Thymus (tissue), 11 donors: ENCODE results near the gene C12orf43. TPM values are rescaled to one million over a fixed set of nuclear protein-coding genes. Genes with fewer than 3 reads are reported as not detected.
A peak's percentile ranks its signal among the peaks of the same experiment; 100 is the strongest.

Source experiments
- DNase-seq, 9 donors: peaks; one replicate each; pipeline ENCODE4 v3.0.0-alpha.2; 2013; ENCODE audit warnings: low spot score in 9 of 9, low read depth in 6 of 9, missing footprints in 1 of 9
- H3K27ac ChIP-seq, 2 donors: one replicate each; pipeline ENCODE4 v1.5.1; 2013; ENCODE audit warnings: control low read depth in 1 of 2, low read depth in 1 of 2, low read length in 1 of 2, mild to moderate bottlenecking in 1 of 2, moderate library complexity in 1 of 2
- H3K27me3 ChIP-seq, 2 donors: one replicate each; pipeline ENCODE4 v1.5.1; 2013; ENCODE audit warnings: low read length in 1 of 2; ENCODE audit not compliant: control insufficient read depth in 2 of 2, insufficient read depth in 1 of 2
- H3K36me3 ChIP-seq, 2 donors: one replicate each; pipeline ENCODE4 v1.5.1; 2013; ENCODE audit warnings: low read length in 1 of 2, mild to moderate bottlenecking in 1 of 2, moderate library complexity in 1 of 2; ENCODE audit not compliant: control insufficient read depth in 2 of 2, insufficient read depth in 2 of 2
- H3K4me1 ChIP-seq, 2 donors: one replicate each; pipeline ENCODE4 v1.5.1; 2013; ENCODE audit warnings: low read length in 2 of 2; ENCODE audit not compliant: control insufficient read depth in 2 of 2, insufficient read depth in 2 of 2
- H3K4me3 ChIP-seq, 2 donors: one replicate each; pipeline ENCODE4 v1.5.1; 2013; ENCODE audit warnings: low read length in 2 of 2, control low read depth in 1 of 2, mild to moderate bottlenecking in 1 of 2
- H3K9me3 ChIP-seq, 2 donors: one replicate each; pipeline ENCODE4 v1.5.1; 2013; ENCODE audit warnings: low read length in 1 of 2, mild to moderate bottlenecking in 1 of 2; ENCODE audit not compliant: control insufficient read depth in 2 of 2, insufficient read depth in 1 of 2
- WGBS: extraction: QIAGEN DNeasy Blood & Tissue Kit; methylation state at CpG from one replicate; pipeline ENCODE4 v1.1.7; 2013; 5-methylcytosine and 5-hydroxymethylcytosine counted together
- polyA plus RNA-seq: library from polyadenylated mRNA; stranded (reverse); fragments of 200-250 nt; gene quantifications from one replicate; pipeline ENCODE4 v1.2.3, GENCODE V29; 2013
- total RNA-seq: library from RNA; stranded (reverse); fragments of 120-200 nt; gene quantifications from one replicate; pipeline ENCODE4 v1.2.4, GENCODE V29; 2013
- donor health status: healthy.

Gene C12orf43
- total and polyA plus RNA-seq, 2 donors: 10.1 to 10.3 TPM

DNA sequence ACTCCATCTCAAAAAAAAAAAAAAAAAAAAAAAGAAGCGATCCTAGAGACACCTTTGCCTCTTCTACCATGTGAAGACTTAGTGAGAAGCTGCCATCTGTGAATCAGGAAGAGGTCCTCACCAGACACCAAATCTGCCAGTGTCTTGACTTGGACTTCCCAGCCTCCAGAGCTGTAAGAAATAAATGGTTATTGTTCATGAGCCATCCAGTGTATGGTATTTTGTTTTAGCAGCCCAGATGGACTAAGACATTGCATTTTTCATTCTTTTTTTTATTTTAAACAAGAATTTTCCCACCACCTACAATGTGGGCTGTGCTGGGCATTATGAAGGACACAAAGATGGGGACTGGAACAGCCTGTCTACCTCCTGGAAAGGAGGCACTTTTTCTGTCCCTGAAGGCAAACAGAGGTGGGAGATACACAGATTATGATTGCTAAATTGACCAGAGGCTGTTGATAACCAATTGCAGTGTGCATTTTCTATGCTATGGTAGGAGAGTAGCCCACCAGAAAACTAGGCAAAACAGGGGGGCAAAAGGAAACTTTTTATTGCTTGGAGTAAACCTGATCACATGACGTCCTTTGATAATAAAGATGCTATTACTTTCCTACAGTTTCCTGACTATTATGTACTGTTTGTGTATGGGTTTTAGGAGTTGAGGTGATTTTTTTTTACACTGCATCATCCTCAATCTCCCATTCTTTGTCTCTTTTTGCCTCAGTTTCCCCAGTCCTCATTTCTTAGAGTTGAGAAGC is 2.8 kb upstream of the C12orf43 start:
- DNase-seq: no peak
- H3K4me3 ChIP-seq: no peak overlapping the region
- peaks cover 4 to 11% of the 10 kb centered on the region in 2 donors for H3K4me1 ChIP-seq
- no peak overlapping the region for H3K27ac ChIP-seq
- peaks cover 0 to 3% of the 10 kb centered on the region in 2 donors for H3K9me3 ChIP-seq
- no peaks in the 10 kb centered on the region for H3K27me3 ChIP-seq
- peaks cover 0 to 2% of the 10 kb centered on the region in 2 donors for H3K36me3 ChIP-seq
- 92% methylated on average over 2 of the region's 2 CpGs for WGBS

DNA sequence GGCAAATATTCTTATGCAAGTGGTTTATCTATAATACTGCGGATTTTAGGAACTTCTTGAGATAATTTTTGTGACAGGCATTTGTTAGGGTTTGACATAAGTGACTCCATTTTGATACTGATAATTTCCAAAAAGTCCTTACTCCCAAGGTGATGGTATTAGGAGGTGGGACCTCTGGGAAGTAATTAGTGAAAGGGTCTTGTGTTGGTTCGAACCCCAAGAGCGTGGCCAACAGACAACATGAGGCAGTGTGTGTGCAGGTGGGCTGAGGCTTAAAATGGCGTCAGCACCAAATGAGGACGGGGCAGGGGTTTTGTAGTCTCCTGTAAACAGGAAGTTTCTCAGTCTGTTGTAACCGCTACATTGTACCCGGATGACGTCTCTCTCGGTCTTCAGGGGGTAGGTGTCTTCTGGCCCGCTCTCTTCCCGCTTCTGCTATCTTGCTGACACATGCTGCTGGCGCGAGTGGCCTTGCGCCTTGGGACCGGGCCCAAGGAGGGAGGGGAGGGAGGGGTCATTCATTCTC is 1.7 kb upstream of the C12orf43 start:
- Histone ChIP-seq H3K36me3 (no peaks in the 10 kb centered on the region), H3K4me1 (peaks cover 4 to 11% of the 10 kb centered on the region in 2 donors), H3K9me3 (peaks cover 0 to 3% of the 10 kb centered on the region in 2 donors), H3K4me3 (no peak overlapping the region), H3K27ac (no peak overlapping the region), H3K27me3 (no peaks in the 10 kb centered on the region)
- WGBS: 96% methylated on average over 15 of the region's 15 CpGs
- DNase-seq: no peak

DNA sequence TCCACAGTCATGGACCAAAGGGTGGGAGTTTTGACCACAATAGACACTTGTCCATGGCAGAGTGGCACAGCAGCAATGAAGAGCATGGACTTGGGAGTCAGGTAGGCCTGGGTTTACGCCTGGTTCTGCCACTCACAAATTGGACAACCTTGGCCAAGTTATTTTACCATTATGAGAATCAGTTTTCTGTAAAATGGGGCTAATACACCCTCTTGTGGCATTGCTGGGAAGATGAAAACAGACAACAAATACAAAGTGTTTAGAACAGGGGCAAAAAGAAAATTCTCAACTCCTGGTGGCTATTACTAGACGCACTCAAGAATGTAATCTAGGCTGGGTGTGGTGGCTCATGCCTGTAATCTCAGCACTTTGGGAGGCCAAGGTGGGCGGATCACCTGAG is 2.6 kb downstream of the C12orf43 start:
- WGBS: 94% methylated on average over 3 of the region's 3 CpGs
- Histone ChIP-seq H3K27ac (no peak overlapping the region), H3K4me3 (no peak overlapping the region), H3K27me3 (no peaks in the 10 kb centered on the region), H3K36me3 (peaks cover 20 to 31% of the 10 kb centered on the region in 2 donors), H3K9me3 (peaks cover 0 to 3% of the 10 kb centered on the region in 2 donors), H3K4me1 (peaks cover 4 to 11% of the 10 kb centered on the region in 2 donors)
- no peak for DNase-seq

DNA sequence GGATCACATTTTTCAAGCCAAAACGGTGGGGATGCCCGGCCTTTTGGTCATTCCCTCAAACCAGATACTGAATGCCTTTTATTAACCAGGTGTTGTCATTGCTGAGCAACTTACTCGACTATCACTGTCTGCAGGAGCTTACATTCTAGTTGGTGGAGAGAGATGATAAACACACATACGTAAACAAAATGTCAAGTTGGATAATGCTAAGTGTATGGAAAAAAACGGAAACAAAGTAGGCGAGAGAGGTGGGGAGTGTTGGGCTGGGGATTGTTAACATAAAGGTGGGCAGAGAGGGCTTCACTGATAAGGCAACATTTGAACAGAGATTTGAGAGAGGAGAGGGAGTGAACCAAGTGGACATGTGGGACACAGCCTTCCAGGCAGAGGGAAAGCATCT is 4.5 kb downstream of the C12orf43 start:
- no peak for DNase-seq
- Histone ChIP-seq H3K36me3 (peaks cover 34 to 35% of the 10 kb centered on the region in 2 donors), H3K27ac (no peak overlapping the region), H3K4me1 (peaks cover 4 to 11% of the 10 kb centered on the region in 2 donors), H3K9me3 (no peaks in the 10 kb centered on the region), H3K4me3 (no peak overlapping the region), H3K27me3 (no peaks in the 10 kb centered on the region)
- 97% methylated on average over 6 of the region's 6 CpGs for WGBS

DNA sequence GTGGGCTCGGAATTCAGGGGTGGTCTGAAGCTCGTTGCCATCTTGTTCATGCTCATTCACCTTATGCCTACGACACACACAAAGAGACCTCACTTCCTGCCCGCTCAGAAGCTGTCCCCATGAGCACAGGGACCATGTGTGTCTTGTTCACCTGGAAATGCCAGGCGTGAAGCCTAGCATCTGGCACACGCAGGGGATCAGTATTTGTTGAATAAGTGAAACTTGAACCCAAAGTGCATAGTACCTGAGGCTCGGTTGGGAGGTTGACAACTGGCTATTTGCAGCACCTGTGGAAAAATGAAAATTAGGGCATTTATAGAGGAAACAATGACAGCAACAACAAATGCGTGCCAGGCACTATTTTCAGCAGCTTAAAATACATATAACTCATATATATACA is 5.4 kb downstream of the C12orf43 start:
- Histone ChIP-seq H3K9me3 (no peaks in the 10 kb centered on the region), H3K27ac (no peak overlapping the region), H3K4me3 (no peak overlapping the region), H3K4me1 (peaks cover 4 to 9% of the 10 kb centered on the region in 2 donors), H3K27me3 (no peaks in the 10 kb centered on the region), H3K36me3 (peaks cover 34 to 35% of the 10 kb centered on the region in 2 donors)
- DNase-seq: no peak
- 97% methylated on average over 8 of the region's 8 CpGs for WGBS

DNA sequence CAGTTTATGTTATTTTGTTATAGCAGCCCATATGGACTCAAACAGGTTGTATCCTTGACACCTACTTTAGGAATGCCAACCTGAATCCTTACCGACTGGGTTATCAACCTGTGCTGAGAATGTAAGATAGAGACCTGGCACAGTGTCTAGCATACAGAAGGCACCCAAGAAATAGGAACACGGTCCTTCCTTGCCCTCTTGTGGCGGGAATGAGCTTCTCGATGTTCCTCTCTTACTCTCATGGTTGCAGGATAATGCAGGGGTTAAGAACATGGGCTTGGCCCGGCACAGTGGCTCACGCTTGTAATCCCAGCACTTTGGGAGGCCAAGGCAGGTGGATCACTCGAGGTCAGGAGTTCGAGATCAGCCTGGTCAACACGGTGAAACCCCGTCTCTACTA is 6.5 kb downstream of the C12orf43 start:
- H3K4me3 ChIP-seq: no peak overlapping the region
- no peaks in the 10 kb centered on the region for H3K4me1 ChIP-seq
- peaks cover 37 to 39% of the 10 kb centered on the region in 2 donors for H3K36me3 ChIP-seq
- H3K27me3 ChIP-seq: no peaks in the 10 kb centered on the region
- DNase-seq: no peak
- 91% methylated on average over 10 of the region's 10 CpGs for WGBS
- H3K27ac ChIP-seq: no peak overlapping the region
- H3K9me3 ChIP-seq: no peaks in the 10 kb centered on the region

DNA sequence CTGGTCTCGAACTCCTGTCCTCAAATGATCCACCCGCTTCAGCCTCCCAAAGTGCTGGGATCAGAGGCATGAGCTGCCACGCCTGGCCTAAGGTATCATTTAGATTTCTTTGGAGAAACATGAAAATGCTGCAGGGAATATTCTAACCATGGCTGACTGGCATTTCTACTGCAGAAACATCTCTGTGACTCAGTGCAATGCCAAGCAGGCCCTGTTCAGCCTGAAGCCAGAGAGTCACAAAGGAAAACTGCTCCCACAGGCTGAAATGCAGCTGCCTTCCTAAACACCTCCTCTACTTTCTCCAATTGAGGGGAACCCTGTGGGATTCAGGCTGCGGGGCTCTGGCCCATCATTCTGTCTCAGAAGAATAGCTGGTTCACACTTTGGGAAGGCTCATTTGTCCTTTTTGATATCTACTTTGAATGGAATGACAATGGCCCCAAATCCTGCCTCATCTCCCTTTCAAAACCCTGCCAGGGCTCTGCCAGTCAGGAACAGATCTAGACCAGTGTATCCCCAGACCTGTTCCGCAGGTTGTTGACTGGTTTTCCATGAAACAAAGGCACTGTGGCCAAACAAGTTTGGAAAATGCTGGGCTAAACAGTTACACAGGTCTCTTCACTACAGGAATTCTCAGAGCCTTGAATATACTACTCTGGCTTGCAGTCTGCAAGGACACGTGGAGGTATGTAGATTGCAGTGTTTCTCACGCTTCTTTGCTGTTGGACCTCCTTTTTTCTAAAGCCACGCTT is 7.8 kb downstream of the C12orf43 start:
- Histone ChIP-seq H3K4me1 (no peaks in the 10 kb centered on the region), H3K27ac (no peak overlapping the region), H3K27me3 (no peaks in the 10 kb centered on the region), H3K36me3 (peaks cover 49 to 51% of the 10 kb centered on the region in 2 donors), H3K9me3 (no peaks in the 10 kb centered on the region), H3K4me3 (no peak overlapping the region)
- DNase-seq: no peak
- WGBS: 96% methylated on average over 8 of the region's 8 CpGs

DNA sequence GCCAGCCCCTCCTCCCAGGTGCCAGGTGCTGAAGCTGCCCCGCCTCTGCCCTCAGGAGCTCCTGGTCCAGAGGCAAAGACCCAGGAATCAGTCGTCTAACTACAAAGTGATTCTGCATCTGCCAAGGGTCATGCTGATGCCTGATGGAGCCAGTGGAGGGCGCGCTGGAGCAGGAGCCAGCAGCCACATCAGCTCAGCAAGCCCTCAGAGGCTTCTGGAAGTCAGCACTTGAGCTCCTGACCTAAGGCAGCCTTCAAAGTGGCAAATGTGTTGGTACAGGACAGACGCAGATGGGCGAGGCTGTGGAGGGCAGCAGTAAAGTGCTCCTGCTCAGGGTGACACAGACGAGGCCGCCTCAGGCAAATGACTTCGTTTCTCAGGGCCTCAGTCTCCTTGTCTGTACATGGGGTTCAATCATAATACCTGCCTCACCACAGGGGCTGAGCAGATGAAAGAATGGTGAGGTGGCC is 10.9 kb downstream of the C12orf43 start:
- Histone ChIP-seq H3K4me1 (peaks cover 12 to 20% of the 10 kb centered on the region in 2 donors), H3K4me3 (no peak overlapping the region), H3K9me3 (no peaks in the 10 kb centered on the region), H3K27ac (no peak overlapping the region), H3K36me3 (peaks cover 43 to 60% of the 10 kb centered on the region in 2 donors), H3K27me3 (no peaks in the 10 kb centered on the region)
- WGBS: 79% methylated on average over 9 of the region's 9 CpGs
- peak in 2 of 9 donors; percentile 35 to 44 for DNase-seq
